Activated gamma-delta T cell treated with anti-CD3 and anti-CD28 coated beads, Interleukin-2, amount 50 U/mL, for 16 hours (primary cell): ENCODE results near the gene GPR171.

Source experiments
- DNase-seq: peaks from one replicate; pipeline ENCODE4 v3.0.0-alpha.2; 2020; ENCODE audit warnings: low read depth

The GPR171 gene

DNA sequence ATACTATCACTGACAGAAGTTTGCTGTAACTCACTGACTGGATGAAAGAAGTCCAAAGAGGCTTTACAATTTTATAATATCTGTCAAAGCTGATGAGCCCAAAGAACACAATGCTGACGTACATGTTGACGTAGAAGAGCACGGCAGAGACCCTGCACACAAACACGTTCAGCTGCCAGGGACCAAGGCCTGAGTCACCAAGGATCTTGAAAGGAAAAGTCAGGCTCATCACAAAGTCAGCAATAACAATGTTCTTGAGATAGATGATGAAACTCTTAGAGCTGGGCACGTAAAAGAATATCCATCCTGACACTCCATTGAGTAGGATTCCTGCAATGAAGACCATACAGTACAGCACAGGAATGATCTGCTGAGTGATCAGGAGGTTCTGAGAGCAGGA lies 10.9 kb upstream of the GPR171 start:
- no peak for DNase-seq

DNA sequence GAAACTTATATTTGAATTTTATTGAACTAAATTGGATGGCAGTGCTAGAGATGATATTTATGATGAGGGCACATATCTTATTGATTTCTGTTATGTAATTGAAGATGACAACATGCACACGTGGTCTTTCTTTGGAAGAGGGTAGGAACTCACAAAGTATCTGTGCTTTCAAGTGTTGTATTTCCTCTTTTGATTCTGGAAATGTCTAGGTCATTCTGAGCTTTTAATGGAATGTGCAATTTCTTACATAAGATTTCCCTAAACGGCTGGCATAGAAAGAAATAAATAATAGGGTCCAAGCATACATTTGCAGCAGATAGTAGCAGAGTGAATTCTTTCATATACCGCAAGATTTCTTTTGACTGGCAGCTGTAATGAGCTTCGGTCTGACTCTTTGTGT lies 10.1 kb upstream of the GPR171 start:
- no peak for DNase-seq

DNA sequence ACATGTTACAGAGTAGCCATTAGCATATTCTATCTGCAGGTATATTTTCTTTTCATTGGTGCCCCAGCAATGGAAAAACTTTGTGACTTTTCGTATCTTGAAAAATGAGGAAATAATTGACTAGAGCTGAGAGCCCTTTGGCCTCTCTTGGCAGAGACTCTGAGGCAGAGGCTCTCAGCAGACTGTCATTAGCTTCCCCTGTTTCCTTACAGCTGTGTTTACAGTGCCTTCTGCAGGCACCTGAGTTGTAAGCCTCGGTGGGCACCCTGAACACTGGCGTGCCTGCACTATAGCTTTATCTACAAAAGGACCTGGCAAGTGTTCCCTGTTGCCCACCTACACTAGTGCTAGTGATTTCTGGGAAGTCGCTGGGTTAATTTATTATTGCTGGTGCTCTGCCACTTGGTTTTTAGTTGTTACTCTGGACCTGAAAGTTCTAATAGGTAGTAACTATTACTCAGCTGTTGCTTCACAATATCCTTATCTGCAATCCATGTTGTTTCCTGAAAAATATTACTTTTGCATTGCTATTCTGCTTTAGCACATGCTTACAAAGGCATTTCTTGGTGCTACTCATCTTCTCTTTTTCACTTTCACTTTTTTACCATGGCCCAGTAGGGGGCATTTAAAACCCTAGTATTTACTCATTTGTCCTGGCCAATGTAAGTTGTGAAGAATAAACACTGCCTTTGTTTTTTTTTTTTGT lies 7.8 kb upstream of the GPR171 start:
- DNase-seq = no peak

DNA sequence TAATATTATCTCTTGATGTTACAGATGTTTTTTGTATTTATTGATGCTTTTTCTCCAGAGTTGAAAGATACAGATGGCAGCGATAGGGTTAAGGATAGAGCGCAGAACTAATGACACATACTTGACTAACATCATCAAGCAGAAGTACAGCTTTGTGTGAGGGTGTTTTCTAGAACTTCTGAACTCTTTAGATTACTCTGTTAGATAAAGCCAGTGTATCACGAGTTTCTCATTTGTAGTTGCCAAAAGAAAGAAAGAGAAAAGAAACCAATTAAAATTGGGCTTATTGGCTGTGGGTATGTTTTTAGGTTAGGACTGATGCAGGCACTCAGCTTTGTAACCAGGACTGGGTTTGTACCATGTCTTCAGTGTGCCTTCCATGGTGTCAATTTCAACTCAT lies 6.6 kb upstream of the GPR171 start:
- no peak for DNase-seq

DNA sequence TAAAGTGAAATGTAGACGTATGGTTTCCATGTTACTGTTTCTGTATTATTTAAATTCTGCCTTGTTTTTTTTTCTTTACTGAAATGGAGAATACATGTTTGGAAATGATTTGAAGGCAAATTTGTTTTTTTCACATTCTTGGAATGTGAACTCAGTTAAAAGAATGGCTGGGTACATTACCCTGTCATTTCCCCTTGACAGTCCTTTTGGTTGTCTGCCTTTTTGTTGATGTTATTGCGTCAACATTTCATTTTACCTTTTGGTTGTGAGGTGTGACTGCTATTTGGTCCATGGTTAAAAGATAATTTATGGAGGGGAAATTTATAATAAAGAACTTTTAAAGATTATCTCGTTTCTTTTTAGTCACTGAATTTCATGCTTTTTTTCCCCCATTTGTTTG lies 3.2 kb upstream of the GPR171 start:
- DNase-seq = no peak

DNA sequence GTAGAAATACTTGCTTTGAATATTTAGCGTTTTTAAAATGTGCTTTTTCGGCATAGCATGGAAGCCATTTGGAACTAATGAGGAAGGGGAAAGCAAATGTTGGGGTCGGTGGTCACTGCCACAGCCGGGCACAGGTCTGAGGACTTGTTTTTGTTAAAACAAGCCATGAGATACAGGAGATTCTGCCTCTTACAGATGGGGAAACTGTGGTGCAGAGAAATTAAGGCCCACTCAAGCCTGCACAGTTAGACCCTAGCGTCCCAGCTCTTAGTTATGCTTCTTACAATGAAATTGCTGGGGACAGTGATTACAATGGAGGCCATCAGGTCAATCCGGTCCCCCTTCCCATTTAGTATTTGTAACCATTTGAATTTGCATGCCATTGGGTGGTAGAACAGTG lies 2.5 kb upstream of the GPR171 start:
- no peak for DNase-seq

GRCh38 chr3:151204530-151205402 lies 1.8 kb upstream of the GPR171 start:
- no peak for DNase-seq

DNA sequence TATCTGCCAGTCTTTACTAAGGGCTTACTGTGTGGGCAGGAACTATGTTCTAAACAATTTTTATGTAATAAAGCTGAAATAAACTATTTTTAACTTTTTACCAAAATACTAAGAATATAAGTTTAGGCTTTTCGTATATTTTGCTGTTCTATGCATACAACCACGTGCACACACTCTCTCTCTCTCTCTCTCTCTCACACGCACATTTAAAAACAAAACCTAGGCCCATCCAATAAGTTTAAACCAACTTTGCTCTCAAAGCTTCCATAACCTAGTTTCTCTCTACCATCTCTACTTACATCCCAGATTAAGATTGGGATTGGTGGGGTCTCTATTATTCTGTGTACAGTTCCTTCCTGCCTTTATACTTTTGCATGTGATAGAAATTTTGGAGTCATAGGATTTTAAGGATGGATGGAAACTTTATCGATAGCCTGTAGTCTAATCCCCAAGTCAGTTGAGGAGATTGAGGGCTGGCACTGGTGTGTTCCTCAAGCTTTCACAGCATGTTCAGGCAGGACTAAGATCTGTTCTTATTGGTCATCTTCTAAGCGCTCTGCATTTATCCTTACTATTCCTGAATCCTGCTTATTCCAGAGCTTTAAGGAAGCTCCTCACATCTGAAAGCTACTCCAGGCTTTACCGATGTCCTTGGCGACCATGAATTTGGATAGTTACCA lies 1.8 kb downstream of the GPR171 start:
- no peak for DNase-seq

DNA sequence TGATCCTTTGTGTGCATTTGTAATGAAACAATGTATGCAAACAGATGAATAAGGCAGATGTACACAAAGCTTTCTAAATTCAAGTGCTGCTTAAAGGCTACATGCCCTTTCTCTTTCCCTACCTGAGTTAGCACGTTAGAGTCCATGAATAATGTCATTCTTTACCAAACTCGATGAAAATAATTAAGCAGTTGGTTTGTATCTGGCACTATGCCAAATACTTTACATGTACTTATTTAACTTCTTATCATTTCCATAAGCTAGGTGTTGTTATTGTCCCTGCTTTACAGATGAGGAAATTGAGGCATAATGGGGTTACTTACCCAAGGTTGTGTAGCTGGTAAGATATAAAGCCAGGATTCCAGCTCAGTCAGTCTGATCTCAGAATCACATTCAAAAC lies 2.4 kb downstream of the GPR171 start:
- no peak for DNase-seq

DNA sequence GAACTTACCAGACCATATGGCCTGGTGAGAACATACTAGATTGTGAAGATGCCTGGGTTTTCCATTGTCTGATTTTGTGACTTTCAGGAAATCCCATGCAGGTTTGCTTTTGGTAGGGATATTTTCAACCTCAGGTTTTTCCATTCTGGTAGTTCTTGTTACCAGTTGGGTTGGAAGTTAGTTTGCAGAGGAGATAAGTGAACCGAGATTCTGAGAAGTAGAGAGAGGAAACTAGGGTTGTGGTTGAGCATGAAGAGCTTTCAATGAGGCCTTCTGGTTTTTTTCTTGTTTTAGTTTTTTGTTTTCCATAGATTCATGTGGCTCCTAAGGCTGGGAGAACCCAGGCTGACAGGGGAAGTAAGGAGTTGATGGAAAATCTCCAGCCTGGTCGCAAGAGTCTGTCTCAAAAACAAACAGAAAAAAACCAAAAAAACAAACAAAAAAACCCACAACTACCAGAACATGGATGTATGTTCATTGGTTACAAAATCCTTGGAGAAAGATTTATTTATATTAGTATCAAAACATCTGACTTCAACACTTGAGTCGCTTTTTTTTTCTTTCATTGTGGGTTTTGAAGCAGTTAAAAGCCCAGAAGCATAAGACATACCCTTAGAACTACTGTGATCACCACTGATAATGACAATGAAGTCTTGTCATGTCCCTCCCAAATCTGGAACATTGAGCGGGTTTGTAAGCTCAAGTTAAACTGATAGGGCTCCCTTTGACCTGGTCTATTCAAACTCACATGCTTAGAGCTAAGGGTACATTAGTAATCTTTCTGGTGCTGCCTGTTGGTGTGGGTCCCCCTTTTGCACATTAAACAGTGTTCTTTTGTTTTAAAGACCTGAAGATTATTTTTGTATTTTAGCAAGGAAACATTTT lies 3.2 kb downstream of the GPR171 start:
- DNase-seq = no peak

DNA sequence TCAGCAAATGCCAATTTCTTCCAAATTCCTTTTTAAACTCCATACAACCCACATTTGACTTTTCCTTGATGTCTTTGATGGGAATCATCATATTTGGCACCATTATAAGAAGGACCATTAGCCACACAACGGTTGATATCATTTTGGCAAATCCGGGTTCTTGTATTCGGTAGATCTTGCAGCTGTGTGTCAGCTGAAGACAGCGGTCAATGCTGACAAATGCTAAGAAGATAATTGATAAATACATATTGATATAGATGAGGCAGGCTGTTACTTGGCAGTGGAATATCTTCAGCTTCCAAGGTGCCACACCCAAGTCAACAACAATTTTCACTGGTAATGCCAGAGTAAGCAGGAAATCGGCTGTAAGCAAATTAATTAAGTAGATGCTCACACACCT lies 4.2 kb downstream of the GPR171 start:
- no peak for DNase-seq

DNA sequence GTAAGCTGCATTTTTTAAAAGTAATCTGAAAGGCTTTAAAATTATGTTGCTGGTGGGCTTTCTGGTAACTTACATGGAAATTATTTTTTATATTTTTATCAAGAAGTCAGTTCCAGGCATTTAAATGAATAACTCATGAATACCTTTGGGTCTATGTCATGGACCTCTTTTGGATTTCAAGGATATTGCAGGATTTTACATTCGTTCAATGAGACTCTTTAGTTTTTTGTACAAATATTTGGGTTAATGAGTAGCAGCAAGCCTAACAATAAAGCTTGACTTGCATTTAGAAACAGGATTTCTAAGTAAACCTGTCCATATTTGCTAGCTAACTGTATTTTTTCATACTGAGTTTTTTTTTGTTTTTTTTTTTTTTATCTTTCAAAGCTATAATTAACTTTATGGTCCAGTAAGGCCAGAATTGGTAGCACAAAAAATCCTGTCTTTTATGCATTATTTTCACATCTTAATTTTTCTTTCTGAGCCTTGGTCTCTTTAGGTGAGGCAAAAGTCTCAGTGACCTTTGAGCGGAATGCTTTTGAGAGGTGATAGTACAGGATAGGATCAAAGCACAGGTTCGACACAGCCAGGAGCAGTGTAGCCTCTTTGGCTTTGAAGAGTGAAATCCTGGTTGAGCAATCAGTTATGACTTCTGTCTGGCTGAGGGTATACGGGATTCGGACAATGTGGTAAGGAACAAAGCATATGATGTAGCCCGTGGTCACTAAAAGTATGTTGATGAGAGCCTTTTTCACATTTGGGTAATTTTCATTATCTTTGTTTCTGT lies 4.8 kb downstream of the GPR171 start:
- DNase-seq = no peak

- DNase-seq = no peak
Observed at GRCh38 chr3:151197228-151197627, 5.8 kb downstream of the GPR171 start.

DNA sequence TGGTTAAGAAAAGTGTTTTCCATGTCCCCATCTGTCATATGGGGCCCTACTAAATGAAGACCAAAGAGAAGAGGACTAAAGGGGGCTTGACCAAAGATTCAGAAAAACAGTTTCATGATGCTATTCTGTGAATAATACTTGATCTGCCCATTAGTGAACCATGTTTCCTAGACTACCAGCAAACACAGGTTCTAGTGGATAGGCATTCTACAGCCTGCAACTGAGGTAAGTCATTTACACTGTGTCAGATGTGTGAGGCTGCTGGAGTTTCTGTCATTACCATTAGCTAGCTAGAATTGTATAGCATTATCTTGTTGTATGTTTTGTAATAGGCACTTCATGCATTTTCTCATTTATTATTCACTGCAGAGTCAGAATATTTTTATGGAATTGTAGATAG lies 6.6 kb downstream of the GPR171 start:
- DNase-seq = no peak

DNA sequence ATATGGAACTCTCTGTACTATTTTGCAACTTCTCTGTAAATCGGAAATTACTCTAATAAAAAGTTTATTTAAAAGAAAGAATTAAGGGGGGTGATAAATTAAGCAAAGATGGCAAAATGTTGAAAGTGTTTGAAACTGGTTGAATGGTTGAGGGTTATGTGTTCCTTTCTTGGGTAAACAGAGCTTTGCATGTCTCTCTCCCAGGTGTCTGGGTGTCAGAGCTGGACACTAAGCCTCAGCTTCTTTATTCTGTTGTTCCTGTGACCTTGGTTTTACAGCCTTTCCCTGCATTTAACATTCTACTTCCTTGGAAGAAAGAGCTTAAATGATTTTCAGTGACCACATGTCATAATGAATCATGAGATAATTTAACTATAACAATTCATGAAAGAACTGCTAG lies 7.2 kb downstream of the GPR171 start:
- DNase-seq = no peak

DNA sequence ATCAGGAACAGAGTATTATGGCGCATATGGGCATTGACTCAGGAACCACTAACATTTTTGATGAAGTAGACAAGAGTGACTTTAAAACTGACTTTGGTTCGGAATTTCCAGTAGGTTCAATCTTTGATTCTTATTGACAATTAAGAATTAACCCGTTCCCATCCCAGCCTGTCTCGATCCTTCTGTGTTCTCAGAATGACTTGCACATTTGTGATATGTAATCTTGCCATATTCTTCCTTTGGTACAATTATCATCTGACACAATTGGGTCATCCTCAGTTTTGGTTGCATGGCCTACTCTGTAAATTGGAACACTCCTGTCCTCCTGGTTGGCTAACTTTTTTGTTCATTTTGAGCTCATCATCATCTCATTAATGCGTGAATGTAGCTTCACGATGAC lies 10.5 kb downstream of the GPR171 start:
- DNase-seq = no peak

- no peak for DNase-seq
Observed at GRCh38 chr3:151191095-151191494, 11.9 kb downstream of the GPR171 start.

- no peak for DNase-seq
Observed at GRCh38 chr3:151183265-151183671, 19.7 kb downstream of the GPR171 start.

GRCh38 chr3:151182349-151183079 lies 20.5 kb downstream of the GPR171 start:
- DNase-seq = no peak

- no peak for DNase-seq
Observed at GRCh38 chr3:151178208-151178845, 24.7 kb downstream of the GPR171 start.
